ENCODE measurements around the gene AJAP1. TPM values are rescaled to one million over a fixed set of nuclear protein-coding genes. Genes with fewer than 3 reads are reported as not detected.

The AJAP1 gene
- total and polyA plus RNA-seq, 2 experiments from 2014 or later, result not detected

DNA sequence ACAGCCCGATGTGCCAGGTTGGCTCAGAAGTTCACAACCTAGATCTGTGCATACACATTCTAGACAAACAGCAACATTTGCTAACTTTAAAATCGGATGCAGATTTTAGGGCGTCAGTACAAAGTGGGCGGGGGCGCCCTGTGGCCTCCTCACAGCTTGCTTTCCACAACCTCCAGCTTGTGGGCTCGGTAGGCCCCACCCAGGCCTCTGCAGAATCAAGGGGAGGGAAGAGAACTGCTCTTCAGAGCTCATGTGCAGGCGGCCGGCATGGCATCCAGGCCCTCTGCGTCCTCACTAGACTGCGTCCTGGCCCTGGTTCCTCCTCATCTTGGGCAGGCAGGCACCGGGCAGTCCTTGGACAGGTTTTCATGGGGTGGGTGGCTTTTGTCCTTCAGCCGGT lies 59.3 kb downstream of the AJAP1 start (continued):
- TF ChIP-seq ZNF462 (CRISPR knock-in tag; IDR thresholded peaks at IDR 0.05) (no peak), ZNF331 (CRISPR knock-in tag; IDR thresholded peaks at IDR 0.05; ENCODE audit: low read depth) (no peak), EZH2phosphoT487 (IDR thresholded peaks at IDR 0.05; ENCODE audit: unreplicated experiment) (no peak), REST (IDR thresholded peaks at IDR 0.05; ENCODE audit: unreplicated experiment) (no peak), STAT1 (IDR thresholded peaks at IDR 0.05; ENCODE audit: unreplicated experiment) (no peak), EZH2 (IDR thresholded peaks at IDR 0.05; ENCODE audit: low read depth, unreplicated experiment) (no peak), POLR2AphosphoS5 (IDR thresholded peaks at IDR 0.05; ENCODE audit: low read depth) (no peak), NANOG (IDR thresholded peaks at IDR 0.05; ENCODE audit: borderline replicate concordance) (no peak)

Measured in GM23338 (cell line).